Astrocyte (in vitro differentiated cells and primary cell): Measurements from ENCODE around the gene SSX2IP. TPM values are rescaled to one million over a fixed set of nuclear protein-coding genes. Genes with fewer than 3 reads are reported as not detected.

Experiments used
- DNase-seq: peaks from one replicate; pipeline ENCODE4 v3.0.0-alpha.2; 2010; ENCODE audit warnings: low read depth
- FAIRE-seq: peaks from 2 replicates; lab custom pipeline; 2011; peaks lifted over from hg19 to GRCh38; lab: Jason Lieb, UNC
- H2AFZ ChIP-seq: 2 replicates; pipeline ENCODE4 v1.6.0; 2012; ENCODE audit warnings: low read depth, low read length, inconsistent platforms
- H3K27ac ChIP-seq: 2 replicates; pipeline ENCODE4 v1.5.1; 2011; ENCODE audit warnings: low read depth, low read length, inconsistent platforms
- H3K27me3 ChIP-seq: 2 replicates; pipeline ENCODE4 v1.6.0; 2011; ENCODE audit warnings: low read length, inconsistent platforms; ENCODE audit not compliant: insufficient read depth
- H3K36me3 ChIP-seq: 2 replicates; pipeline ENCODE4 v1.5.1; 2011; ENCODE audit warnings: low read length, inconsistent platforms; ENCODE audit not compliant: insufficient read depth
- H3K4me1 ChIP-seq: 2 replicates; pipeline ENCODE4 v1.5.1; 2011; ENCODE audit warnings: low read length, inconsistent platforms; ENCODE audit not compliant: insufficient read depth
- H3K4me2 ChIP-seq: 2 replicates; pipeline ENCODE4 v1.6.0; 2012; ENCODE audit warnings: low read length, inconsistent platforms
- H3K4me3 ChIP-seq: 2 replicates; pipeline ENCODE4 v1.5.1; 2011; ENCODE audit warnings: low read depth, mild to moderate bottlenecking, low read length, inconsistent platforms; ENCODE audit not compliant: insufficient read depth
- H3K79me2 ChIP-seq: 2 replicates; pipeline ENCODE4 v1.6.0; 2012; ENCODE audit warnings: mild to moderate bottlenecking, low read length, inconsistent platforms; ENCODE audit not compliant: insufficient read depth
- H3K9ac ChIP-seq: 2 replicates; pipeline ENCODE4 v1.6.0; 2012; ENCODE audit warnings: mild to moderate bottlenecking, low read length, inconsistent platforms
- H3K9me3 ChIP-seq: 2 replicates; pipeline ENCODE4 v1.5.1; 2012; ENCODE audit warnings: low read depth, mild to moderate bottlenecking, low read length, inconsistent platforms; ENCODE audit not compliant: insufficient read depth
- H4K20me1 ChIP-seq: 2 replicates; pipeline ENCODE4 v1.6.0; 2012; ENCODE audit warnings: low read length, inconsistent platforms; ENCODE audit not compliant: insufficient read depth
- H3K27ac Mint-ChIP-seq: one replicate; pipeline ENCODE4 v1.8.0; 2021; ENCODE audit warnings: mild to moderate bottlenecking, mixed read lengths; ENCODE audit not compliant: unreplicated experiment
- H3K27me3 Mint-ChIP-seq: one replicate; pipeline ENCODE4 v1.8.0; 2021; ENCODE audit warnings: low read depth, mixed read lengths; ENCODE audit not compliant: unreplicated experiment
- H3K36me3 Mint-ChIP-seq: one replicate; pipeline ENCODE4 v1.8.0; 2021; ENCODE audit warnings: low read depth, mixed read lengths; ENCODE audit not compliant: unreplicated experiment
- H3K4me1 Mint-ChIP-seq: one replicate; pipeline ENCODE4 v1.8.0; 2021; ENCODE audit warnings: low read depth, mixed read lengths; ENCODE audit not compliant: unreplicated experiment
- H3K4me3 Mint-ChIP-seq: one replicate; pipeline ENCODE4 v1.8.0; 2021; ENCODE audit warnings: mild to moderate bottlenecking, moderate library complexity, mixed read lengths; ENCODE audit not compliant: unreplicated experiment
- H3K9me3 Mint-ChIP-seq: one replicate; pipeline ENCODE4 v1.8.0; 2021; ENCODE audit warnings: mild to moderate bottlenecking, mixed read lengths; ENCODE audit not compliant: unreplicated experiment
- EZH2 ChIP-seq: IDR thresholded peaks from 2 replicates; pipeline ENCODE4 v1.6.1; 2012; ENCODE audit warnings: mild to moderate bottlenecking, low read length, inconsistent platforms; ENCODE audit not compliant: insufficient read depth
- total RNA-seq: library from RNA; stranded (reverse); gene quantifications from 2 replicates; pipeline ENCODE4 v1.2.1, GENCODE V29; 2021
- TF ChIP-seq, protein P1 (sequence below): IDR thresholded peaks from 2 replicates; pipeline ENCODE4 v1.5.1; 2011; ENCODE audit warnings: low read depth, mild to moderate bottlenecking, inconsistent platforms, low read length, moderate library complexity; ENCODE audit not compliant: insufficient read depth

The SSX2IP gene
- total RNA-seq, 1 donor from 2014 or later = 13.4 TPM

DNA sequence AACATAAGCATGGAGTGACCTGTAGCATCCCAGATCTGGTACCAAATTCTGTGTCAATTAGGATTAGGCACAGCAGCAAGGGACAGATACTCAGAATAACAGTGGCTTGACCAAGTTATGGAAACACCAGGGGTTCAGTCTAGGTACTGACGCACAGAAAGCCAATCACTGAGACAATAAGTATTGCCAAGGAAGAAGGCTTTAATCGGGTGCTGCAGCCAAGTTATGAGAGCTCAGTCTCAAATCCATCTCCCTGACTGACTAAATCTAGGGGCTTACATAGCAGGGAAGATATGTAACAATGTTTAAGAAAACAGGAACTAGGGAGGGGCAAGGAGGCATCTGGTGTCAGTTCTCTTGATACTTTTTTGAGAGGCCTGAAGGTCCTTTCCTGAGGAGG lies 76.4 kb downstream of the SSX2IP start:
- TF ChIP-seq, protein P1, sequence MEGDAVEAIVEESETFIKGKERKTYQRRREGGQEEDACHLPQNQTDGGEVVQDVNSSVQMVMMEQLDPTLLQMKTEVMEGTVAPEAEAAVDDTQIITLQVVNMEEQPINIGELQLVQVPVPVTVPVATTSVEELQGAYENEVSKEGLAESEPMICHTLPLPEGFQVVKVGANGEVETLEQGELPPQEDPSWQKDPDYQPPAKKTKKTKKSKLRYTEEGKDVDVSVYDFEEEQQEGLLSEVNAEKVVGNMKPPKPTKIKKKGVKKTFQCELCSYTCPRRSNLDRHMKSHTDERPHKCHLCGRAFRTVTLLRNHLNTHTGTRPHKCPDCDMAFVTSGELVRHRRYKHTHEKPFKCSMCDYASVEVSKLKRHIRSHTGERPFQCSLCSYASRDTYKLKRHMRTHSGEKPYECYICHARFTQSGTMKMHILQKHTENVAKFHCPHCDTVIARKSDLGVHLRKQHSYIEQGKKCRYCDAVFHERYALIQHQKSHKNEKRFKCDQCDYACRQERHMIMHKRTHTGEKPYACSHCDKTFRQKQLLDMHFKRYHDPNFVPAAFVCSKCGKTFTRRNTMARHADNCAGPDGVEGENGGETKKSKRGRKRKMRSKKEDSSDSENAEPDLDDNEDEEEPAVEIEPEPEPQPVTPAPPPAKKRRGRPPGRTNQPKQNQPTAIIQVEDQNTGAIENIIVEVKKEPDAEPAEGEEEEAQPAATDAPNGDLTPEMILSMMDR = no peak
- no peak for TF ChIP-seq EZH2
- FAIRE-seq (no peak), DNase-seq (no peak)

DNA sequence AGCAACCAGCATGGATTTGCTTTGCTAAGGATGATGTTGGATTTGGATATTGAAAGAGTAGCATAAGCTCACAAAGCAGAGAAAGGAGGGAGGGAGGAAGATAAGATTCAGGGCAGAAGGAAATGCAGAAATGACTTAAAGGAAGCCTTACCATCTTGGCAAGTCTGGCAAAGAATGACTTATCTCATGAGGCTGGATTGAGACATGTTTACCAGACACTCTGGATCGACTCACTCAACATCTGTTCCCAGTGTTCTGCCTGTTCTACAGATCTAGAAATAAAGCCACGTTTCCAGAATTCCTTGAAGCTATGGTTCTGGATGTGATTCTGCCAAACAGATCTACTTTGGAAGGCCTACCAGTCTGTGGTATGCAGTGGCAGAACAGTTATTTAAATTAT lies 77.2 kb downstream of the SSX2IP start:
- TF ChIP-seq EZH2 = no peak
- H3K4me1 ChIP-seq = no peaks in the 10 kb centered on the region
- no peak overlapping the region for H3K27ac ChIP-seq
- peaks cover 12% of the 10 kb centered on the region for H3K9me3 ChIP-seq
- H3K27ac Mint-ChIP-seq = no peak overlapping the region
- H3K4me3 ChIP-seq = no peak overlapping the region
- no peaks in the 10 kb centered on the region for H3K36me3 ChIP-seq
- H3K79me2 ChIP-seq = no peaks in the 10 kb centered on the region
- peaks cover 17% of the 10 kb centered on the region for H3K9me3 Mint-ChIP-seq
- peaks cover 8% of the 10 kb centered on the region for H3K4me1 Mint-ChIP-seq
- no peak overlapping the region for H3K9ac ChIP-seq
- no peak for DNase-seq
- FAIRE-seq = no peak
- H3K4me2 ChIP-seq = no peak overlapping the region
- H3K27me3 Mint-ChIP-seq = no peaks in the 10 kb centered on the region
- H3K4me3 Mint-ChIP-seq = no peak overlapping the region
- H3K27me3 ChIP-seq = no peaks in the 10 kb centered on the region
- no peaks in the 10 kb centered on the region for H4K20me1 ChIP-seq
- no peak overlapping the region for H2AFZ ChIP-seq
- no peaks in the 10 kb centered on the region for H3K36me3 Mint-ChIP-seq

More for the DNA sequence above, 76.4 kb downstream of the SSX2IP start:
- H3K36me3 Mint-ChIP-seq = no peaks in the 10 kb centered on the region
- Histone ChIP-seq H3K27me3 (no peaks in the 10 kb centered on the region), H3K9ac (no peak overlapping the region), H3K27ac (no peak overlapping the region), H3K36me3 (no peaks in the 10 kb centered on the region), H4K20me1 (no peaks in the 10 kb centered on the region), H3K4me3 (no peak overlapping the region), H3K79me2 (no peaks in the 10 kb centered on the region), H2AFZ (no peak overlapping the region), H3K4me1 (peaks cover 2% of the 10 kb centered on the region), H3K9me3 (peaks cover 12% of the 10 kb centered on the region), H3K4me2 (no peak overlapping the region)
- no peaks in the 10 kb centered on the region for H3K27me3 Mint-ChIP-seq
- H3K9me3 Mint-ChIP-seq = peaks cover 17% of the 10 kb centered on the region
- peaks cover 8% of the 10 kb centered on the region for H3K4me1 Mint-ChIP-seq
- no peak overlapping the region for H3K27ac Mint-ChIP-seq
- no peak overlapping the region for H3K4me3 Mint-ChIP-seq

DNA sequence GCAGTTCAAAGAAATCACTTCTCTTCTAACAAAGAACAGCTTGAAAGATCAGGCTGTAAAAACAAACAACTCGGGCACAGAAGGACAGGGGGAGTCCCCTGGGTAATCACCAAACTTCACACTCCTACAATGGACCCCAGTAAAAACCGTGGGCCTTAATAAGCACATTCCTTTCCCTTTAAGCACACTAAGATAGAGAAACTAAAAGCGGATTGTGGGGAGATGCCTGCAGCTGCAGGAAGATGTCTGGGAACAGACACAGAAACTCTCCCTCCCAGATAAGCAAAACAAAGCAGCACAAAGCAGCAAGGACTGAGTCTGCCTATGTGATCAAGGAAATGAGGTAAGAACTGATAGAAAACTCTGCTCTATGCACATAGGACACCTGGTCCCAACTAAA lies 78.5 kb downstream of the SSX2IP start:
- Mint-ChIP-seq H3K36me3 (no peaks in the 10 kb centered on the region), H3K27ac (peak overlapping the region; percentile 36), H3K4me3 (no peak overlapping the region), H3K4me1 (peaks cover 8% of the 10 kb centered on the region), H3K9me3 (peaks cover 20% of the 10 kb centered on the region), H3K27me3 (no peaks in the 10 kb centered on the region)
- Histone ChIP-seq H3K9ac (peak overlapping the region; percentile 1), H3K9me3 (peaks cover 12% of the 10 kb centered on the region), H3K4me2 (peak overlapping the region; percentile 49), H2AFZ (peak overlapping the region; percentile 54), H3K27ac (no peak overlapping the region), H3K27me3 (no peaks in the 10 kb centered on the region), H3K4me3 (no peak overlapping the region), H4K20me1 (no peaks in the 10 kb centered on the region), H3K4me1 (no peaks in the 10 kb centered on the region), H3K36me3 (no peaks in the 10 kb centered on the region), H3K79me2 (no peaks in the 10 kb centered on the region)
- no peak for FAIRE-seq
- no peak for TF ChIP-seq EZH2
- TF ChIP-seq, protein P1 = no peak
- DNase-seq = peak; percentile 56
